ENCODE measurements around the gene GLI3. TPM values are rescaled to one million over a fixed set of nuclear protein-coding genes. Genes with fewer than 3 reads are reported as not detected.

GLI3 gene
- total RNA-seq, 1 experiment from 2014 or later = 45.0 TPM

GRCh38 chr7:42236266-42236975 lies 588 bp downstream of the GLI3 start:
- Histone ChIP-seq H3K23me2 (ENCODE audit: insufficient read length, low read depth, low read length, poor library complexity, severe bottlenecking) (peaks cover 25% of the 10 kb centered on the region), H3K18ac (ENCODE audit: insufficient read length, low read depth, low read length) (no peak overlapping the region), H2BK15ac (ENCODE audit: low read depth, low read length) (no peak overlapping the region), H2BK12ac (ENCODE audit: insufficient read length, low read depth, low read length) (no peak overlapping the region), H3T11ph (ENCODE audit: low read length) (no peak overlapping the region), H3K9me3 (ENCODE audit: control insufficient read depth, low read depth, low read length) (no peaks in the 10 kb centered on the region), H2AFZ (ENCODE audit: low read length) (no peak overlapping the region), H3K14ac (ENCODE audit: insufficient read depth, low read length) (peak overlapping the region; percentile 12; the same call in 1 of the 2 replicates), H2AK5ac (ENCODE audit: insufficient read length, low read length) (no peak overlapping the region), H3K79me2 (ENCODE audit: insufficient read depth, low read length) (peaks cover 2% of the 10 kb centered on the region; the same call in 1 of the 2 replicates), H4K5ac (ENCODE audit: insufficient read length, low read depth, low read length) (no peak overlapping the region), H3K4me2 (ENCODE audit: insufficient read depth, insufficient read length, low read length) (peak overlapping the region; percentile 93), H2BK120ac (ENCODE audit: low read depth, low read length, poor library complexity, severe bottlenecking) (no peak overlapping the region), H2BK20ac (ENCODE audit: low read depth, low read length, poor library complexity, severe bottlenecking) (no peak overlapping the region), H3K56ac (ENCODE audit: insufficient read length, low read depth, low read length) (no peak overlapping the region), H3K79me1 (ENCODE audit: insufficient read depth, low read depth, low read length, poor library complexity, severe bottlenecking) (no peaks in the 10 kb centered on the region), H3K23ac (ENCODE audit: insufficient read length, low read depth, low read length) (no peak overlapping the region), H3K27ac (ENCODE audit: insufficient read length, low read depth, low read length) (no peak overlapping the region), H3K4me1 (ENCODE audit: insufficient read depth, low read length) (peaks cover 7% of the 10 kb centered on the region; the same call in 1 of the 2 replicates), H3K9ac (ENCODE audit: extremely low read depth, insufficient read length, low read length) (peak overlapping the region; percentile 39), H2BK5ac (ENCODE audit: insufficient read length, low read length) (no peak overlapping the region), H4K91ac (ENCODE audit: insufficient read length, low read depth, low read length) (no peak overlapping the region), H4K8ac (replicated peaks; ENCODE audit: insufficient read length, low read depth, low read length) (no peak overlapping the region), H3K4ac (ENCODE audit: low read depth, low read length) (no peak overlapping the region), H4K20me1 (ENCODE audit: control insufficient read depth, insufficient read depth, insufficient read length) (no peaks in the 10 kb centered on the region), H3K27me3 (ENCODE audit: insufficient read depth, low read length) (no peaks in the 10 kb centered on the region; the same call in 1 of the 2 replicates)
- Mint-ChIP-seq H3K4me1 (peaks cover 72 to 74% of the 10 kb centered on the region in 2 experiments), H3K27ac (peak overlapping the region in 2 of 3 experiments; percentile 25 to 89; a peak in 4 of 7 replicates), H3K9me3 (peaks cover 0 to 1% of the 10 kb centered on the region in 2 experiments; a peak in 2 of 5 replicates), H3K36me3 (ENCODE audit: insufficient read depth in 1 of 3, low read depth in 3 of 3) (peaks cover 0 to 1% (median 0%) of the 10 kb centered on the region in 3 experiments; a peak in 1 of 7 replicates), H3K4me3 (peak overlapping the region; percentile 85 to 94), H3K27me3 (ENCODE audit: low read depth) (peaks cover 25% of the 10 kb centered on the region)
- WGBS (ENCODE audit: extremely low coverage, insufficient read length, low lambda C conversion rate) = no CpG with 5 or more reads among the region's 76 CpGs
- TF ChIP-seq CTCF (conservative IDR thresholded peaks at IDR 0.05) = no peak
- DNase-seq = peak; percentile 61
